Fibroblast of villous mesenchyme (primary cell): ENCODE measurements around the gene SUSD4. TPM values are rescaled to one million over a fixed set of nuclear protein-coding genes. Genes with fewer than 3 reads are reported as not detected.

Experiments
- DNase-seq: peaks from one replicate; pipeline ENCODE4 v3.0.0-alpha.2; 2010; ENCODE audit warnings: low read depth
- H3K4me3 ChIP-seq: 2 replicates; pipeline ENCODE4 v1.5.1; 2011; ENCODE audit warnings: low read depth, mild to moderate bottlenecking, low read length
- CTCF ChIP-seq: IDR thresholded peaks from 2 replicates; pipeline ENCODE4 v1.5.1; 2012; ENCODE audit warnings: low read depth, mild to moderate bottlenecking, low read length; ENCODE audit not compliant: insufficient read depth
- total RNA-seq: library from RNA; depleted of rRNA; stranded (reverse); fragments of >200 nt; gene quantifications from 2 replicates; pipeline ENCODE4 v1.2.3, GENCODE V29; 2012

Gene SUSD4
- total RNA-seq, 1 donor: not detected

- TF ChIP-seq CTCF: no peak
- no peak overlapping the region for H3K4me3 ChIP-seq
- DNase-seq: no peak
These were observed 15.5 kb downstream of the SUSD4 start for GRCh38 chr1:223348439-223348838.

GRCh38 chr1:223347583-223347982 is 16.4 kb downstream of the SUSD4 start:
- H3K4me3 ChIP-seq: no peak overlapping the region
- TF ChIP-seq CTCF: no peak
- DNase-seq: no peak

- no peak for DNase-seq
- no peak for TF ChIP-seq CTCF
- H3K4me3 ChIP-seq: no peak overlapping the region
These were observed 17.7 kb downstream of the SUSD4 start for GRCh38 chr1:223346311-223346710.

- no peak for DNase-seq
- no peak overlapping the region for H3K4me3 ChIP-seq
- no peak for TF ChIP-seq CTCF
These were observed 18.3 kb downstream of the SUSD4 start for GRCh38 chr1:223345720-223346119.

GRCh38 chr1:223344491-223344890 is 19.5 kb downstream of the SUSD4 start:
- no peak for DNase-seq
- H3K4me3 ChIP-seq: no peak overlapping the region
- TF ChIP-seq CTCF: no peak

- DNase-seq: no peak
- no peak for TF ChIP-seq CTCF
- H3K4me3 ChIP-seq: no peak overlapping the region
These were observed 20.3 kb downstream of the SUSD4 start for GRCh38 chr1:223343692-223344091.

- H3K4me3 ChIP-seq: no peak overlapping the region
- DNase-seq: no peak
- TF ChIP-seq CTCF: no peak
These were observed 22.9 kb downstream of the SUSD4 start for GRCh38 chr1:223341121-223341520.
